ENCODE measurements around the gene GFOD1. TPM values are rescaled to one million over a fixed set of nuclear protein-coding genes. Genes with fewer than 3 reads are reported as not detected.
A peak's percentile ranks its signal among the peaks of the same experiment; 100 is the strongest.

The GFOD1 gene
- total RNA-seq, 1 donor from 2014 or later = 33.7 TPM

GRCh38 chr6:13488015-13488895 lies 855 bp upstream of the GFOD1 start:
- no peaks in the 10 kb centered on the region for H3K9me3 ChIP-seq
- ATAC-seq = no peak
- peak; percentile 74 for DNase-seq
- intact Hi-C loops (cut with DNase I) = no loop called here
- H3K27me3 ChIP-seq = no peaks in the 10 kb centered on the region
- no peak for TF ChIP-seq CTCF (IDR thresholded peaks at IDR 0.05)
- H3K4me3 ChIP-seq = peak overlapping the region; percentile 82
- H3K4me1 ChIP-seq = peaks cover 9% of the 10 kb centered on the region
- no peaks in the 10 kb centered on the region for H3K36me3 ChIP-seq
- peak overlapping the region; percentile 70 for H3K27ac ChIP-seq

GRCh38 chr6:13486679-13487121 lies 700 bp downstream of the GFOD1 start:
- Histone ChIP-seq H3K4me3 (peak overlapping the region; percentile 82), H3K27ac (peak overlapping the region; percentile 85), H3K9me3 (no peaks in the 10 kb centered on the region), H3K36me3 (no peaks in the 10 kb centered on the region), H3K4me1 (peaks cover 9% of the 10 kb centered on the region), H3K27me3 (no peaks in the 10 kb centered on the region)
- peak; percentile 62 for ATAC-seq
- intact Hi-C loops (cut with DNase I) = no loop called here
- peak; percentile 84 for DNase-seq
- no peak for TF ChIP-seq CTCF (IDR thresholded peaks at IDR 0.05)

GRCh38 chr6:13485923-13486562 lies 1.4 kb downstream of the GFOD1 start:
- DNase-seq = peak; percentile 64
- Histone ChIP-seq H3K27ac (peak overlapping the region; percentile 85), H3K4me3 (peak overlapping the region; percentile 82), H3K27me3 (no peaks in the 10 kb centered on the region), H3K9me3 (no peaks in the 10 kb centered on the region), H3K4me1 (peaks cover 9% of the 10 kb centered on the region), H3K36me3 (no peaks in the 10 kb centered on the region)
- intact Hi-C loops (cut with DNase I) = no loop called here
- peak; percentile 3 for ATAC-seq
- no peak for TF ChIP-seq CTCF (IDR thresholded peaks at IDR 0.05)

- peak overlapping the region; percentile 85 for H3K27ac ChIP-seq
- H3K36me3 ChIP-seq = no peaks in the 10 kb centered on the region
- H3K9me3 ChIP-seq = no peaks in the 10 kb centered on the region
- peaks cover 15% of the 10 kb centered on the region for H3K4me1 ChIP-seq
- ATAC-seq (no peak), DNase-seq (no peak)
- intact Hi-C loops (cut with DNase I) = no loop called here
- no peak for TF ChIP-seq CTCF (IDR thresholded peaks at IDR 0.05)
- peak overlapping the region; percentile 82 for H3K4me3 ChIP-seq
- H3K27me3 ChIP-seq = no peaks in the 10 kb centered on the region
These were observed 2.1 kb downstream of the GFOD1 start for GRCh38 chr6:13485303-13485702.

GRCh38 chr6:13484827-13485226 lies 2.6 kb downstream of the GFOD1 start:
- Histone ChIP-seq H3K36me3 (no peaks in the 10 kb centered on the region), H3K4me3 (peak overlapping the region; percentile 82), H3K27me3 (no peaks in the 10 kb centered on the region), H3K9me3 (no peaks in the 10 kb centered on the region), H3K4me1 (peaks cover 18% of the 10 kb centered on the region), H3K27ac (peak overlapping the region; percentile 8)
- ATAC-seq (no peak), DNase-seq (no peak)
- intact Hi-C loops (cut with DNase I) = no loop called here
- no peak for TF ChIP-seq CTCF (IDR thresholded peaks at IDR 0.05)

All from upper lobe of right lung (tissue), 1 donor.